Measurements from ENCODE around the gene GOLGA8R.
"Not testable (repeated sequence)": the region's sequence is repeated elsewhere in the genome, so short reads cannot be mapped to it uniquely, and the experiment has no call there.

The GOLGA8R gene

DNA sequence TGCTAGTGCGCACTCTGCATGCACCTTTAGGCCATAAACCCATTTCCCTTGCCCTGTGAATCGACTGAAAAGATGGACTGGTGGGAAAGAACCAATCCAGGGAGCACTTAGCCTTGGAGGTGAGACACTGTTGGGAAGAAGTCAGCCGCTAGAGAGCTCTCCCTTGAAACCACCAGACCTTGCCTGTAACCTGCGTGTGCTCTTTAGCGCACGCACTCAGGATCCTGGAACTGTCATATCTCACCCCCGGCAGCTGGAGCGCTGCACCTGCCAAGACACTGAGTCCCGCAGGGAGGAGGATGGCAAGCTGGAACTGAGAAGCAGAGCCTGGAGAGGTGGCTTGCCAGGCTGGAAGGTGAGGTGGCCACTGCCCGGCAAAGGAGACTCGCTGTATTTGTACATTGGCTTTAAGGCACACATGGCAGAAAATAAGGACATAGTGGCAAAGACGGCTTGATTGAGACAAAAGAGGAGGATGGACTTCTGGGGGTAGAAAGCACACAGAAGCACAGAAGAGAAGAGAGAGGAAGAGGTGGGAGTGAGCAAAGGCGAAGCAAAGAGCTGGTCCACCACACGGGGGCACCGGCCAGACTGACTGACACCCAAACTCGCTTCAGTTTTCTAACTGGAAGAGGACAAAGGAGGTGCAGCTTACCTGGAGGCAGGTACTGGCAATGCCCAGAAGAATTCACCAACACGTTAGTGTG, 37.5 kb downstream of the GOLGA8R start:
- H3K9ac ChIP-seq; H3K9me3 ChIP-seq (replicated peaks in 1 of 11); H3K27ac ChIP-seq; H3K4me2 ChIP-seq; H4K20me1 ChIP-seq; H3K4me3 ChIP-seq; H3K4me1 ChIP-seq; H3K36me3 ChIP-seq; H3K27me3 ChIP-seq: not testable (repeated sequence)

DNA sequence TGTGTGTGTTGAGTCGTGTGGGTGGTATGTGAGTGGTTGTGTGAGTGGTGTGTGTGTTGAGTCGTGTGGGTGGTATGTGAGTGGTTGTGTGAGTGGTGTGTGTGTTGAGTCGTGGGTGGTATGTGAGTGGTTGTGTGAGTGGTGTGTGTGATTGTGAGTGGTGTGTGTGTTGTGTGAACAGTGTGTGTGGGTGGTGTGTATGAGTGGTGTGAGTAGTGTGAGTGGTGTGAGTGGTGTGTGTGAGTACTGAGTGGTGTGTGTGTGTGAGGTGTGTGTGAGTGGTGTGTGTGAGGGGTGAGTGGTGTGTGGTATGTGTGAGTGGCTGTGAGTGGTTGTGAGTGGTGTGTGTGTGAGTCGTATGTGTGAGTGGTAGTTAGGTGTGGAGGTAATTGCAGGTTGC, 38.2 kb downstream of the GOLGA8R start:
- not testable (repeated sequence) for H3K9ac ChIP-seq; H3K4me1 ChIP-seq; H4K20me1 ChIP-seq; H3K4me2 ChIP-seq; H3K9me3 ChIP-seq (replicated peaks in 1 of 11); H3K4me3 ChIP-seq; H3K36me3 ChIP-seq; H3K27ac ChIP-seq; H3K27me3 ChIP-seq

DNA sequence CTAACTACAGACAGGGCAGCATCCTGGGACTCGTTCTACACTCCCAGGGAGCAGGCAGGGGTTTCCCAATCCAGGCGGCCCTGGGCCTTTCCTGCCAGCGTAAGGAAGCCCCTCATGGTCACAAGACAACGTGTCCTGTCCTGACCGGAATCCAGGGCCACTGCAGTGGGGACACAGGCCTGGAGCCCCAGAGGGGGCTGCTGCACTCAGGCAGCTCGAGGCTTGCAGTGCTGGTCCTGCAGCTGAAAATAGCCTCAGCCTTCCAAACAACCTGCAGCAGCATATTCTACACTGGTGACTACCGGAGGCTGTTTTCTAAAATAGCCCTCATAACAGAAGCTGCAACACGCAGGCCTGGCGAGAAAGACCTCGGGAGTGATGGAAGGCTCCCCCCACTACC, 39.2 kb downstream of the GOLGA8R start:
- not testable (repeated sequence) for H3K4me2 ChIP-seq; H3K27me3 ChIP-seq; H3K9me3 ChIP-seq (replicated peaks in 1 of 11); H3K4me1 ChIP-seq; H3K27ac ChIP-seq; H3K36me3 ChIP-seq; H3K9ac ChIP-seq; H3K4me3 ChIP-seq; H4K20me1 ChIP-seq

DNA sequence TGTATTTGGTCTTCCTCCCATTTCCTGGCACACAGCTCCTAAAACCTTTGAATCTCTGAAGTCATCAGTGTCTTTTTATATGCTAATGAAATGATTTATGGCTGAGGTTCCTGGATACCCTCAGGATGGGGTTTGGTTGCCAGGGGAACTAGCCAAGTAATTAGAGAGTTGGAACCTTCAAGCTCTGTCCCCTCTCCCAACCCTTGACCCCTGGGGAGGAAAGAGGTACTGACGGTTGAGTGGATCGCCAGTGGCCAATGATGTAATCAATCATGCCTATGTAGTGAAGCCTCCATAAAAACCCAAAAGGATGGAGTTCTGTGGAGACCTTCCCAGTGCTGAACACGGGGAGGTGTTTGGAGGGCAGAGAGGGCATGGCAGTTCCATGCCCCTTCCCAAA, 45.8 kb downstream of the GOLGA8R start:
- H3K27me3 ChIP-seq; H3K4me3 ChIP-seq; H3K9me3 ChIP-seq (replicated peaks in 1 of 11); H4K20me1 ChIP-seq; H3K4me2 ChIP-seq; H3K9ac ChIP-seq; H3K27ac ChIP-seq; H3K4me1 ChIP-seq; H3K36me3 ChIP-seq: not testable (repeated sequence)

DNA sequence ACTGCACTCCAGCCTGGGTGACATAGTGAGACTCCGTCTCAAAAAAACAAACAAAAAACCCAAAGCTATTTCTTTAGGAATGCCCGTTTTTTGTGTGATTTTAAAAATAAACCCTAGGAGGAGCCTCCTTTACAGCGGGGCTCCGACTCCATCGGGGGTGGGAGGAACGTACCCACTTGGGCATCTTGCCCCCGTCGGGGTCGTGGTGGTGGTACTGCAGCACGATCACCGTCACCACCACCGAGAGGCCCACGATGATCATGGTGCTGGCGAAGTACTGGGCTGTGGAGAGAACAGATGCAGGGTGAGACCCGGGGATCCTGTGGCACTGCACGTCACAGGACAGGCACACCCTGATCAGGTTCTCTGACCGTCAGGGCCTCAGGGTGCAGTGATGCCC, 46.8 kb downstream of the GOLGA8R start:
- not testable (repeated sequence) for H3K9me3 ChIP-seq (replicated peaks in 1 of 11); H3K4me1 ChIP-seq; H3K9ac ChIP-seq; H3K27me3 ChIP-seq; H3K27ac ChIP-seq; H3K36me3 ChIP-seq; H3K4me3 ChIP-seq; H3K4me2 ChIP-seq; H4K20me1 ChIP-seq

DNA sequence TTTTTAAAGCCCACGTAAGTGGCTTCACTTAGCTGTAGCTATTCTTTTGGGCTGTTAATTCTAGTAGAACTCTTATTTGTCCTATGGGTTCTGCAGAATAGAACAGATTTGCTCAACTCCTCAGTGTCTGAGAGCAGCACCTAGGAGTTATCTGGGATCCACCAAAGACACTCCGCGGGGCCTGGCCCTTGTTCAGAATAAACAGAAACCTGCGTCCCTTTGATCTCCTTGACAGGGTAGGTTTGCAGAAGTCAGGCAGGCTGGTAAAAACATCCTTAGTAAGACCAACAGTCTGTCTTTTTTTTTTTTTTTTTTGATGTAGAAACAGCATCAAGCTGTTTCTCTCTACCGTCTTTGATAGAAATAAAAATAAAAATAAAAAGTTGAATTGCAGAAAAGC, 52.7 kb downstream of the GOLGA8R start:
- H4K20me1 ChIP-seq; H3K4me3 ChIP-seq; H3K36me3 ChIP-seq; H3K27me3 ChIP-seq; H3K9me3 ChIP-seq (replicated peaks in 1 of 11); H3K27ac ChIP-seq; H3K4me2 ChIP-seq; H3K4me1 ChIP-seq; H3K9ac ChIP-seq: not testable (repeated sequence)

DNA sequence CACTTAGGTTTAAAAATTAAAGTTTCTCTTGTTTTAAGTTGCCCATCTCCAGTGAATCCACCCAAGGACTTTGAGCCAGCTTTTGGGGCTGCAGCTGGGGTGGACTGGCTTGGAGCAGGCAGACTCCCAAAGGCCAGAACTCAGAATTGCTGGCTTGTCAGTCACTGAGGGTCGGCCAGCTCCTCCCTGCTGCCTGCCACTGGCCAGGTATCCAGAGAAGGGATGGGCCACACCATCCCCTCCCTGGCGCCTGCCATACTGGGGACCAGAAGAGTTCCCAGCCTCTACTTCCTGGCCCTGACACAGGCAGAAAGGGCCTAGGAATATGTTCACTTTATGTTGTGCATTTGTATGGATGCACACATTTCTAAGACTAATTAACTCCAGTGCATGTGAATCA, 53.1 kb downstream of the GOLGA8R start:
- not testable (repeated sequence) for H3K4me2 ChIP-seq; H3K4me3 ChIP-seq; H3K36me3 ChIP-seq; H3K9ac ChIP-seq; H3K27me3 ChIP-seq; H3K4me1 ChIP-seq; H3K9me3 ChIP-seq (replicated peaks in 1 of 11); H4K20me1 ChIP-seq; H3K27ac ChIP-seq

DNA sequence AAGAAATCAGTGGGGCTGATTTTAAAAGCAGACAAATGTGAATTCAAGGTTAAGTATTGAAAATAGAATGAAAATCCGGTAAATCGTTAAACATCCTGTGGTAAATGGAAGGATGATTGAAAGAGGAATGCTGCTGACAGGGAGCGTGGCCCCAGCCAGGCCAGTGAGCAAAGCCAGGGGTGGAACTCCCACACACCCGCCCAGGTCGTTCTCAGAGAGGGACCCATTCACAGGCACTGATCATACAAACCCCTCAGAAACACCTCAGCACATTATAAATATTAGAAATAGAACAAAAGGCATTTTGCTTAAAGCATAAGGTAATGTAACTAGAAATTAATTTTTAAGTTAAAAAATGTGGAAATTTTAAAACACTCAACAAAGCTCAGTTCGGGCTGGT, 59.0 kb downstream of the GOLGA8R start:
- H3K9ac ChIP-seq; H3K4me1 ChIP-seq; H3K9me3 ChIP-seq (replicated peaks in 1 of 11); H4K20me1 ChIP-seq; H3K4me3 ChIP-seq; H3K27me3 ChIP-seq; H3K27ac ChIP-seq; H3K36me3 ChIP-seq; H3K4me2 ChIP-seq: not testable (repeated sequence)

All from BLaER1 treated with 17β-estradiol and CSF1 and Interleukin-3, amounts not matched to agents 10 nM and 100 nM (cell line).